ENCODE measurements around the gene KRTCAP2. TPM values are rescaled to one million over a fixed set of nuclear protein-coding genes. Genes with fewer than 3 reads are reported as not detected.
"Not testable (repeated sequence)": the region's sequence is repeated elsewhere in the genome, so short reads cannot be mapped to it uniquely, and the experiment has no call there.

Gene KRTCAP2
- total RNA-seq, 1 donor from 2014 or later = 232 TPM

- DNase-seq (ENCODE audit: low read depth in 2 of 2) = no peak
Measured at GRCh38 chr1:155168456-155169210, 4.5 kb downstream of the KRTCAP2 start.

GRCh38 chr1:155168105-155168445 is 5.0 kb downstream of the KRTCAP2 start:
- not testable (repeated sequence) for DNase-seq (ENCODE audit: low read depth in 2 of 2)

- DNase-seq (ENCODE audit: low read depth in 2 of 2) = peak; percentile 93
Measured at GRCh38 chr1:155167166-155168104, 5.7 kb downstream of the KRTCAP2 start.

GRCh38 chr1:155166471-155167165 is 6.5 kb downstream of the KRTCAP2 start:
- DNase-seq (ENCODE audit: low read depth in 2 of 2) = peak; percentile 90 to 97

- DNase-seq (ENCODE audit: low read depth in 2 of 2) = peak in 1 of 2 donors; percentile 62
Measured at GRCh38 chr1:155166051-155166470, 7.0 kb downstream of the KRTCAP2 start.

- not testable (repeated sequence) for DNase-seq (ENCODE audit: low read depth in 2 of 2)
Measured at GRCh38 chr1:155164625-155165024, 8.5 kb downstream of the KRTCAP2 start.

- DNase-seq (ENCODE audit: low read depth in 2 of 2) = not testable (repeated sequence)
Measured at GRCh38 chr1:155163785-155164184, 9.3 kb downstream of the KRTCAP2 start.

GRCh38 chr1:155162631-155163030 is 10.5 kb downstream of the KRTCAP2 start:
- DNase-seq (ENCODE audit: low read depth in 2 of 2) = not testable (repeated sequence)

GRCh38 chr1:155160128-155160527 is 13.0 kb downstream of the KRTCAP2 start:
- no peak for DNase-seq (ENCODE audit: low read depth in 2 of 2)

GRCh38 chr1:155158991-155159390 is 14.1 kb downstream of the KRTCAP2 start:
- DNase-seq (ENCODE audit: low read depth in 2 of 2) = no peak

GRCh38 chr1:155155996-155156643 is 17.0 kb downstream of the KRTCAP2 start:
- not testable (repeated sequence) for DNase-seq (ENCODE audit: low read depth in 2 of 2)

- no peak for DNase-seq (ENCODE audit: low read depth in 2 of 2)
Measured at GRCh38 chr1:155145491-155145890, 27.6 kb downstream of the KRTCAP2 start.

- DNase-seq (ENCODE audit: low read depth in 2 of 2) = no peak
Measured at GRCh38 chr1:155141749-155142148, 31.4 kb downstream of the KRTCAP2 start.

GRCh38 chr1:155140630-155140953 is 32.5 kb downstream of the KRTCAP2 start:
- no peak for DNase-seq (ENCODE audit: low read depth in 2 of 2)

GRCh38 chr1:155139895-155140629 is 33.0 kb downstream of the KRTCAP2 start, which contains the start of gene DPM3:
DPM3 (minus strand) TSS chr1:155140531; CDS start chr1:155140240, 291 bp downstream.
- peak; percentile 82 to 88 for DNase-seq (ENCODE audit: low read depth in 2 of 2)

GRCh38 chr1:155137154-155137949 is 35.8 kb downstream of the KRTCAP2 start:
- DNase-seq (ENCODE audit: low read depth in 2 of 2) = no peak

- no peak for DNase-seq (ENCODE audit: low read depth in 2 of 2)
Measured at GRCh38 chr1:155136748-155137147, 36.4 kb downstream of the KRTCAP2 start.

- DNase-seq (ENCODE audit: low read depth in 2 of 2) = peak; percentile 96 to 97
Measured at GRCh38 chr1:155135415-155136028, 37.6 kb downstream of the KRTCAP2 start, which contains the start of gene SLC50A1. SLC50A1 (plus strand) TSS chr1:155135852; CDS start chr1:155135912, 60 bp downstream.

GRCh38 chr1:155134880-155135414 is 38.2 kb downstream of the KRTCAP2 start:
- DNase-seq (ENCODE audit: low read depth in 2 of 2) = peak; percentile 97 to 98

All from lung microvascular endothelial cell (primary cell).